NCI-H1105 treated with DMSO at 0.1 percent for 48 hours (cell line): ENCODE measurements around the gene CXorf58.
A peak's percentile ranks its signal among the peaks of the same experiment; 100 is the strongest.
"Not testable (repeated sequence)": the region's sequence is repeated elsewhere in the genome, so short reads cannot be mapped to it uniquely, and the experiment has no call there.

Experiments
- DNase-seq: peaks from one replicate; lab custom pipeline; 2025; lab: John Stamatoyannopoulos, UW

The CXorf58 gene, protein sequence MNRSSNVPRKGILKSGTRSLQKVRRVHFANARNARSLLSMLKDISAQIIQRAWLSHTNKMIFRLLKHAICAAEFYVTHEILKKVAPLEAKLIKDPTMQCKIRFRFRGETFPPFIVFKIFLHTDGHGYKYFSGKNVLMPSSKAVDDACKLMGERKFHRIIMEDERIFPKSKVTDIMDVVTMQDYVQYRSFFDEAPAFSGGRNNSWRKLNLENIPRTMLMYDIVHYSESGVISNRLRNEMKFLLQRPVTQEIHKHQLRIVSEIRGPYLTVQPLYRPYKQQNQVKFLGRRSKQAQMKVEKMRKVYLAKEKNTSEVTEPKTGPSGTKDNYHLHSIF

DNA sequence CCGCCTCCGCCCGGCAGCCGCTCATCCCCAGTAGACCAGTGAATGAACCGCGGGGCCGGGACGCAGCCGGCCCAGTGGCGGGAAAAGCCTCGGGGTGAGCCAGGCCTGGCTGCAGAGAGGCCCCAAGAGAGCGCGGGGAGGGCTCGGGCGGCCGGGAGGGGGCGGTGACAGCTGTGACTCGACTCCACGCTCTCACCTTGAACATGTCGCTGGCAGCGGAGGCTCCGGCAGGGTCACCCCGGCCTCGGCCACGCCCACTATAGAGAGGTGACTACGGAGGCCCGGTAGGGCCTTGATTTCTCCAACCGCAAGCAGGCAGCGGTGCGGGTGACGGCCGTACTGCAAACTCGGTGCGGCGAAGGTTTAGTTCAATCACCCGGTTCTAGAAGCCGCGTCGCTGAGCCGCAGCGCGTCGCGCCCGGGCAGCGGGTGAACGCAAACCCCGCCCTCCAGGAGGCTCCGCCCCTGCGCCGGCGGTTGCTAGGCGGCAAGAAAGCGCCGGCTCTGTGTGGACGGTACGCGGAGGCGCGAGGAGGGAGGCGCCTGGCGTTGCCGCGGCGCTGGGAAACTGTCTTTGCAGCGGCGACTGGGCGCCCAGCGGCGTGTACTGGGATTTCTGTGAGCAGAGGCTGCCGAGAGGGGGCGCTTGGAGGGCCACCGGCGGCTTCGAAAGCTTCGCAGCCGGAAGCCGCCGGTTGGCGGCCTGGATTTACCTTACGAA is at the start of gene CXorf58, which contains the start of gene APOO:
Gene CXorf58, plus strand, starts transcription at position 509 of the 721 bp plus-strand sequence. CDS start 2,297 bp downstream, outside the sequence.
Gene APOO, minus strand, starts transcription at position 441 of the 721 bp plus-strand sequence. Its CDS starts 236 bp downstream, at position 205.
- peak; percentile 89 for DNase-seq

DNA sequence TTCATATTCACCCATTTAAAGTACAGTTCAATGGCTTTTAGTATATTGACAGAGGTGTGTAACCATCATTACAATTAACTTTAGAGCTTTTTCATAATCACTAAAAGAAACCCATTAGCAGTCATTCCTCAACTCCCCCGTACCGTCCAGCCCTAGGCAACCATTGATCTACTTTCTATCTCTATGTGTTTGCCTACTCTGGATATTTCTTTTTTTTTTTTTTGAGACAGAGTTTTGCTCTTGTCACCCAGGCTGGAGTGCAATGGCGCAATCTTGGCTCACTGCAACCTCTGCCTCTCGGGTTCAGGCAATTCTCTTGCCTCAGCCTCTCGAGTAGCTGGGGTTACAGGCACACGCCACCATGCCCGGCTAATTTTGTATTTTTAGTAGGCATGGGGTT is 48.6 kb upstream of the CXorf58 start:
- DNase-seq: not testable (repeated sequence)

DNA sequence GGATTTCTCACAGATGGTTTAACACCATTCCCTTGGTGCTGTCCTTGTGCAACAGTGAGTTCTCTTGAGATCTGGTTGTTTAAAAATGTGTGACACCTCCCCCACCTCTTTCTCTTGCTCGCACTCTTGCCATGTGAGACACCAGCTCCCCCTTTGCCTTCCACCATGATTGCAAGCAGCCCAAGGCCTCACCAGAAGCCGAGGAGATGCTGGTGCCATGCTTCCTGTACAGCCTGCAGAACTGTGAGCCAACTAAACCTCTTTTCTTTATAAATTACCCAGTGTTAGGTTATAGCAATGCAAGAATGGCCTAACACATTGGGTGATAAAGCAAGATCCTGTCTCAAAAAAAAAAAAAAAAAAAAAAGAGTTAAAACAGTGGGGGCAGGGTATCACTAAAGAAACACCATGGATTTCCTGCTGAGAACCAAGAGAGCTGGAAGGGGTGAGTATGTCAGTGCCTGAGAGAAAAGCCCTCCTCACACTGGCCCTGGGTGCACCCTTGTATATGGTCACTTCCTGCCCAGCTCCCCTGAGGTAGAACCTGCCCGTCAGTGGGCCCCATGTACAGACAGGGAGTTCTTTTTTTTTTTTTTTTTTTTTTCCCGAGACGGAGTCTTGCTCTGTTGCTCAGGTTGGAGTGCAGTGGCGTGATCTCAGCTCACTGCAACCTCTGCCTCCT is 46.5 kb upstream of the CXorf58 start:
- no peak for DNase-seq

DNA sequence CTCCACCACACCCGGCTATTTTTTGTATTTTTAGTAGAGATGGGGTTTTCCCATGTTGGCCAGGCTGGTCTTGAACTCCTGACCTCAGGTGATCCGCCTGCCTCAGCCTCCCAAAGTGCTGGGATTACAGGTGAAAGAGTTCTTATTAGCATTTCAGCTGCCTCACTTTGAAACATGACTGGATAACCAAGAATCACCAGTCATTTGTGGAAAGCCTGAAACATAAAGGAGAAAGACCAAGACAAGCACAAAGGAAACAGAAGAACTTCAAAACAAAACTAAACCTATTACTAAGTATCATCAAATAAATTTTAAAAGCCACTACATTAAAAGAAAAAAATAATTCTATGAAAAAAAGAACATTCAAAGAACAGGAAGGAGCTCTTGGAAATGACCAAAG is 45.9 kb upstream of the CXorf58 start:
- not testable (repeated sequence) for DNase-seq

DNA sequence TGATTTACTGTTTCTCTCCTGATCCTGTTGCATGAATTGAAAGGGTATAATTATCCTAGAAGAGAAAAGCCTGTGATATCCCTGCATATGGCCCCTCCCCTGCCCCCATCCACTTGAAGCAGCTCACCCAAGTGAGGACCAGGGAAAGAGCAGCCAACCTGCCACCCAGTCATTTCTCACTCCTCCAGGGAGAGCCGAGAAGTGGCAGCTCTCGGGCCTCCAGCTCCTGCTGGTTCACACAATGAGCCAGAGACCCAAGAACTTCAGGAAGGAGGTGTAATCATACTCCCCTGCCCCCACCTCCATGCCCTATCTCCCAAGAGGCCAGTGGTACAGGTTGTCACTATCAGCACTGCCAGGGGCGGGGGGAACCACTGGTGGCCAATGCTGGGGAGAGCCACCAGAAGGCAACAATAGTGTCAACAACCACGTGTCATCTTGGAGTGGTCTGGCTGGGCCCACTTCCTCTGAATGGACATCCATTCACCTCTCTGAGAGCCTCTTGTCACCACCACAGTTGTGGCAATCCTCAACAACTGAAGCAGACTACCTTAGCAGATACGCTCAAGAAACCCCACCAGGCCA is 43.0 kb upstream of the CXorf58 start:
- DNase-seq: no peak

DNA sequence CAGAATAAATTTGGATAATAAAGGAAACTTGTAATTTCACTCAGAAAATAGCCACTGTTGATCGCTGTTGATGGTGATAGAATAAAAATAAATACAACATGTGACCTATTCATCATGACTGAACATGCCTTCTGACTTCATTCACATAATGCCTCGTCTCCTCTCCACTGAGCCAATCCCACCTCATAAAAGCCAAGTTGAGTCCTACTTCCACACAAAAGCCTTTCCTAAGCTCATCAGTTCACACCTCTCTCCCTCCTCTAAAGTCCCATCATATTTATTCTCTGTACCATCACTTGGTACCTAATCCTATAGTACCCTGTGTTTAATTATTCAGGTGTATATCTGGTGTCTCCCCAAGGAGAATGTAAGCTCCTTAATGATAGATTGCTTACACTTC is 37.8 kb upstream of the CXorf58 start:
- DNase-seq: no peak

DNA sequence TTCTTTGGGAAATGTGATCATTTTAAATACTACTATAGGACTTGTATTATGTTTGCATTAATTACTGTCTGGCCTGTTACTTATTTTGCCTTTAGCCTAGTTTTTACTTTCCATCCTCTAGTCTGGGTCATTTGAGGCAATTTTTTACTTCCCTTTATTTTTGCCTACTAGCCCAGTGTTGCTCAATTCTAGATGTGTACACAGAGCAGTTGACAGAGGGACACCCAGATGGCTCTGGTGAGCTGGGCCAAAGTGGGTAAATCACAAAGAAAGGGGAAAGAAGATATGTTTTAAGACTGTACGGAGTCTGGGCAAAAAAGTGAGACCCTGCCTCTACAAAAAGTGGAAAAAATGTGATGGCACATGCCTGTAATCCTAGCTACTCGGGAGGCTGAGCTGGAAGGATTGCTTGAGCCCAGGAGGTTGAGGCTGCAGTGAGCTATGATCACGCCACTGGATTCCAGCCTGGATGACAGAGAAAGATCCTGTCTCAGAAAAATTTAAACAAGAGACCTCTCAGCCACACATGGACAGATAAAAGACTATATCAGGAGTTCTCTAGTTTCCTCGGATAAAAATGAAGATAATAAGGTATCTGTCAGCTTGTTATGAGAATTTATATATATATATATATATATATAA is 35.8 kb upstream of the CXorf58 start:
- no peak for DNase-seq

DNA sequence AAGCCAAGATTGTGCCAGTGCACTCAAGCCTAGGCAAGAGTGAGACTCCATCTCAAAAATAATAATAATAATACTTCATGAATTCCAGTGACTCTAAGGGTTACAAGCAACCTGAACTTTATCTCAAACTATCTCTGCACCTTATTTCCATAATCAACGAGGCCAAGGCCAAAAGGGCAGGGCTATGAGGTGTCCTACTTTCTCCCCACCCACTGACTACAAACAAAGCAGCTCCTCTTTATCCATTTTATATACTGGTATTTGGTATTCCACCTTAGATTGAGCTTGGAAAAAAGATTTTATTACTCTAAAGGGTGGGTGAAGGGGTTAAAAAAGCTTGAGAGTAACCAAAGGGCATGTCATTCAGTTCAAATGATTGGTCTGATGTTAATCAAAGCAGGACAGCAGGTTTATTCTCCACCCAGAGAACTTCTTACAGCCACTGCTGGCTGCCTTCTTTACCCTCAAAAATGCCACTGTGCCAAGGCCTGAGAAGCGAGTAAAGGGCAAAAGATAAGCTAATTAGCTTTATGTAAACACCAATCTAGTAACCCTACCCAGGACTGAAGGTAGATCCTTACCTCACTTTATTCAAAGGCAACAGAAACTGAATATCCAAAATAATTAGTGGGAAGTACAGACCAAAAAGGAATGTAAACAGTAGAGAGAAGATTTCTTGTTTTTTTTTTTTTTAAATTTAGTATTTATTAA is 28.3 kb upstream of the CXorf58 start:
- no peak for DNase-seq

DNA sequence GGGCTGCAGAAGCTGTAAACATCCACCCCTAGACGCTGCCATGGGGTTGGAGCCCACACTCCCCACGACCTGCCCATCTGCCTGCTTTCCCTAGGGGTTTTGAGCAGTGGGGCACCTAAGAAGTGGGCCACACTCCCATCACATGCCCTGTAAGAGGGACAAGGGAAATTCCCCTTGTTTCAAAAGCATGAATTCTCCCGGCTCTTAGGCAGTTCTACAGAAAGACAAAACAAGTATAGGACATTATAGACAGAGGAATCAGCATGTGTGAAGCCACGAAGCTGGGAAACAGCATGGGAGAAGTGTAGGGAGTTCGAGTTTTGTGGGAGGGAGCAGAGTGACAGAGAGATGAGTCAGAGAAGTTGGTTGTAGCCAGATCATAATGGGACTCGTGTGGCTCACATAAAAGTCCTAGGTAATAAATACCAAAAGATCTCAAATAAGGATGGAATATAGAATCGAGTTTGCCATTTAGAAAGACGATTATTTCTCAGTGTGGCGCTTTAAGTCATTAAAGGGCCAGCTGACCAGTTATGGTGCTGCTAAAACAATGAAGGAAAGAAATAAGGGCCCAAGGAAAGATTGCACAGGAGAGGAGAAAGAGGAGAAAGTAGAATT is 24.0 kb upstream of the CXorf58 start:
- DNase-seq: no peak

DNA sequence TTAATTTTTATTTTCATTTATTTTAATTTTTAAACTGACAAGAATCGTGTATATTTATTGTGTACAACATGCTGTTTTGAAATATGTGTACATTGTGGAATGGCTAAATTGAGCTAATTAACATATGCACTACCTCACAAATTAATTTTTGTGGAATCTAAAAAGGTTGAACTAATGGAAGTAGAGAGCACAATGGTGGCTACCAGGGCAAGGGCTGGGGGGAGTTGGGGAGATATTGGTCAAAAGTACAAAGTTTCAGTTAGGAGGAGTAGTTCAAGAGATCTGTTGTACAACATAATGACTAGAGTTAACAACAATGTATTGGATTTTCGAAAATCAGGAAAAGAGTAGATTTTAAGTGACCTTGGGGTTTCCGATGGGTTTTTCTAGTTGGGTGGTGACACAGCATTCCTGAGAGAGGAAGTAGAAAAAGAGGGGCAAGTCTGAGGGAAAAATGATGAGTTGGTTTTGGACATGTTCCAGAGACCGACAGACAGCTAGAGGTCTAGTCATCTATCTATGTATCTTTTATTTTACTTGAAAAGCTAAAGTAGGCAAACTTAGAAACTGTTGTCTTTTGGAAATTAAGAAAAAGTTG is 23.3 kb upstream of the CXorf58 start:
- no peak for DNase-seq

DNA sequence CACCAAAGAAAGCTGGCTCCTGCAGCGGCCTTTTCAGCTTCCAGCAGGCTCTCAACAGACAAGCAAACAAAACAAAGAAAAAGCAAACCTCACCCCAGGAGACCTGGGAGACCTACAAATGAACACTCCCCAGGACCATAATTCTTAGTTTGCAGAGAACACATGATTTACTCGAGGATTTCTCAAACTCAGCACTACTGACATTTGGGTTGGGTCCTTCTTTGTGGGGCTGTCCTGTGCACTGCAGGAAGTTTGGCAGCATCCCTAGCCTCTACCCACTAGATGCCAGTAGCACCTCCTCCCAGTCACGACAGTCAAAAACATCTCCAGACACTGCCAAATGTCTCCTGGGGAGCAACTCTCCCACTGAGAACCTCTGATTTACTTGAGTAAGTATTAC is 22.0 kb upstream of the CXorf58 start:
- DNase-seq: no peak

DNA sequence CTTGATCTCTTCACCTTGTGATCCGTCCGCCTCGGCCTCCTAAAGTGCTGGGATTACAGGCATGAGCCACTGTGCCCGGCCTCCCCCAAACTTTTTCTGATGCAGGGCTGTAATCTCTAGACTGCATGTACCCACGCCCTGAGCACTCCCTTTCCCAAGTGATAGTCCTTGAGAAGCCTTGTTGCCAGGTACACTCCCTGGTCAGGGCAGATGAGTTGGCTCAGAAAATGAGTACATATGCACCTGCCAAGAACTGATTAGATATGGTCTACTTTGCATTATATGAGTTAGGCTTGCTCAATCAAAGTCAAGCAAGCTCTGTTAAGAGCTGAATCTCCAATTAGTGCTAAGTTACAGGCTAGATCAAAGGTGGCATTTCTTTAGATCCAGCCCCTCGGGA is 20.4 kb upstream of the CXorf58 start:
- no peak for DNase-seq

DNA sequence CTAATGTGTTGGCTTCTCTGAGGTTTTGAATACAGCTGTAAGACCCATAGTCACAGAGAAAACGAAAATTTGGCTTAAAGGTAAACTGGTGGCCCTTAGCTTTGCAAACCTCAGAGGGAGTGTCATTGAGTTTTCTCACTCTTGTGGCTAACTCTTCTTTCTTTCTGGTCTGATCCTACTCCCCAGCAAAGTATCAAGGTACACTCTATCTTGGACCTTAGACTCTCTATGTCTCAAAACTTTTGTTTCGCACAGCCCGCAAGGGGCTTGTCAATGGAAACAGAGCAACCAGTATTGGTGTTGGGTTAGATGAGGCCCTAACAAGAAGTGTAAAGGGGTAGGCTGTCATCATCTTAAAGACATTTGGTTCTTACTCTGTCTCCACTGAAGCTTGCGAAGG is 19.9 kb upstream of the CXorf58 start:
- DNase-seq: no peak

DNA sequence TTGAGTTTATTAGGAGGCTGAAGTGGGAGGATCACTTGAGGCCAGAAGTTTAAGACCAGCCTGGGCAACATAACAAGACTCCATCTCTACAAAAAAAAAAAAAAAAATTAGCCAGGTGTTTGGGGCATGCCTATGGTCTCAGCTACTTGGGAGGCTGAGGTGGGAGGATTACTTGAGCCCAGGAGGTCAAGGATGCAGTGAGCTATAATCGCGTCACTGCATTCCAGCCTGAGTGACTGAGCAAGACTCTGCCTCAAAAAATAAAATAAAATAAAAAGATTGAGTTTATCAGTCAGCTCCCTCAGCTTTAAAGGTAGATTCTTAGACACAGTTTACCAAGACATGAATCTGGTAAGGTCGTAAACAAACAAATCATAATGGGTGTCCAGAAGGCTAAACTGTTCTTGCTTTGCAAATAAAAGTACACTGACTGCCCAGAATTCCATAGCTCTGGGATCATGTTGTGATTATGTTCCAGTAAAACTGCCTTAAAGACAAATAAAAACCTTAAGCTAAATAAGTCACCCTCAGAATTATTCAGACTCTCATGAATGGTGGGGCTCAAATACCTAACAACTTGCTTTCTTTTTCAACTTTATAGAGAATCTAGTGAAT is 18.8 kb upstream of the CXorf58 start:
- DNase-seq: no peak

DNA sequence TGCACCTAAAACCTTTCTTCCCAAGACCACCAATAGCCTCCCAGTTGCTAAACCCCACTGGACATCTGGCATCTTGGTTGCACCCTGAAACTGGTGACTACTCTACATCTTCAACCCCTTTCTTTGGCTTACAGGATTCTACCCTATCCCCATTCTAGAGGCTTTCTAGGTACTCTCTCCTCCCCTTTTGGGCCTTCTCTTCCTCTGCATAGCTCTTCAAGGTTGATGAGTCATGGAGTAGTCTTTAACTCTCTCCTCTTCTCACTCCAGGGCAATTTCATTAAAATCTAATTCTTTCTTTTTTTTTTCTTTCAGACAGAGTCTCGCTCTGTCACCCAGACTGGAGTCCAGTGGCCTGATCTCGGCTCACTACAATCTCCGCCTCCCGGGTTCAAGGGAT is 16.9 kb upstream of the CXorf58 start:
- no peak for DNase-seq

DNA sequence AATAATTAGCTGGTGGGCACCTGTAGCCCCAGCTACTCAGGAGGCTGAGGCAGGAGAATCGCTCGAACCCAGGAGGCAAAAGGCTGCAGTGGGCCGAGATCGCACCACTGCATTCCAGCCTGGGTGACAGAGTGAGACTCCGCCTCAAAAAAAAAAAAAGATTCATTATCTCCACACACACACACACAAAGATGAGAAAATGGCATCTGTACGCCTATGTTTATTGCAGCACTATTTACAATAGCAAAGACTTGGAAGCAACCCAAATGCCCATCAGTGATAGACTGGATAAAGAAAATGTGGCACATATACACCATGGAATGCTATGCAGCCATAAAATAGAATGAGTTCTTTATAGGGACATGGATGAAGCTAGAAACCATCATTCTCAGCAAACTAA is 12.8 kb upstream of the CXorf58 start:
- DNase-seq: not testable (repeated sequence)

DNA sequence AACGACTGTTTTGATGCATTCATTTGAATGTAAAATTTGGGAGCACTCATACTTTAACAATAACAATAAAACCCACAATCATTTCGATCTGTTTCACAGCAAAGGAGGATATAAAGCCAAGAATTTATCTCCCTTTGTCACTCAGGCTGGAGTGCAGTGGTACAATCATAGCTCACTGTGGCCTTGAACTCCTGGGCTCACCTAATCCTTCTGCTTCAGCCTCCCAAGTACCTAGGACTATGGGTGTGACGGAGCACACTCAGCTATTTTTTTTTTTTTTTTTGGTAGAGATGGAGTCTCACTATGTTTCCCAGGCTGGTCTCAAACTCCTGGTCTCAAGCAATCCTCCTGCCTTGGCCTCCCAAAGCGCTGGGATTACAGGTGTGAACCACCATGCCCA is 11.3 kb upstream of the CXorf58 start:
- not testable (repeated sequence) for DNase-seq

DNA sequence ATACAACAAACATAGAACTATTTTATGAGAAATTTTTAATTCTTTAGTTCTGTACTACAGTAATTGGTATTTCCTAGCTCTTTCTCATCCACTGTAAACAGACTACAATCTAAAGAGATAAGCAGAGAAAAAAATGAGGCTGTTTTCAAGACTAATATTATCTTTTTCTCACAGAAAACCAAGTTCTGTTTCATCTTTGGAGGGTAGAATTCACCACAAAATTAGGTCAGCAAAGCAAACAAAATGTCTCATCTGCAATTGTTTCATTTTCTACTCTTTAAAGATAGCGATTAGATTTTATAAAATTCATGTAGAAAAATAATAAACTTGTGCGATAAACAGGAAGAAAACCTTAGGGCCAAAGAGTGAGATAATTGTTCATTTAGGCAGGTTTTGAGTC is 10.8 kb upstream of the CXorf58 start:
- no peak for DNase-seq

DNA sequence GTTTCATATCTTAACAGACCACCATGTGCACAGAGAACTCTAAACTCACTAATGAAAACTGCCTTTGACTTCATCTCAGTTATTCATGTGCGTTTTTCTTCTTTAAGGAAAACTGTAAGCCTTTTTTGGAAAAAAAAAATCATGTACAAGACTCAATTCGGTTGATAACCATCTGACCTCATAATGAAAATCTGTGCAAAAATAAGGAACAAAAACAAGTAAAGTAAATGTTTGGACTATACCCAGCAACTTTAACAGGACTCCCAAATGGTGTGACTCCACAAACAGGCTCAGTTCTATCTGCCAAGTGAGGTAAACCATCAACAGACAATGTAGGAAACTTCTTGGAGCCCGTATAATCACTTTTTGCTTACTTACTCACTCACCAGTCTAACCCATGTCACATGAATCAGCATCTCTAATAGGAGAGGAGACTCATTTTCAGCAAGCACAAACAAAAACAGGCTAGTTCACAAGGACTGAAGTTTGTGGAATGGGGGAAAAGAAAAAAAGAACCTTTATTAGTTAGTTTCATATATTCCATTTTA is 9.3 kb upstream of the CXorf58 start:
- DNase-seq: no peak
